ENCODE measurements around the gene ADORA1.

DNA sequence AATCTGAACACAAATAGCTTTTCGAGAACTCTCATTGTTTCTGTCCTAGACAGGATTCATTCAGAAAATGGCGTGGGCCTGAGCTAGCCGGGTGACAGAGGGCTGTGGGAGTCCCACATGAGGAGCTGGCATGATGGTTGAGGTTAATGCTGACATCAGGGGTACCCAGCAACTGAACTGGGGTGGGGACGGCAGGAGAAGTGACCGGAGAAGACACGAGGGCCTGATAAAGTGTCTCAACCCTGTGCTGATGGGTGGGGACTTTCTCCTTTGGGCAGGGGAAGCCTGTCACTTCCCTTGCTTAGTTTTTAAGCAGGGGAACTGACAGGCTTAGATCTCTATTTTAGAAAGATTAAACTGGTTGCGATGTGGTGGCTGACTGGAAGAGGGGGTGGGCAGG is 87.3 kb downstream of the ADORA1 start:
- TF ChIP-seq TEAD4 (IDR thresholded peaks at IDR 0.05) (no peak), RAD21 (IDR thresholded peaks at IDR 0.05; ENCODE audit: low read depth) (no peak), TAF1 (IDR thresholded peaks at IDR 0.05; ENCODE audit: low read depth) (no peak), TCF12 (IDR thresholded peaks at IDR 0.05; ENCODE audit: low read depth) (no peak)
- TF ChIP-seq, protein P1, sequence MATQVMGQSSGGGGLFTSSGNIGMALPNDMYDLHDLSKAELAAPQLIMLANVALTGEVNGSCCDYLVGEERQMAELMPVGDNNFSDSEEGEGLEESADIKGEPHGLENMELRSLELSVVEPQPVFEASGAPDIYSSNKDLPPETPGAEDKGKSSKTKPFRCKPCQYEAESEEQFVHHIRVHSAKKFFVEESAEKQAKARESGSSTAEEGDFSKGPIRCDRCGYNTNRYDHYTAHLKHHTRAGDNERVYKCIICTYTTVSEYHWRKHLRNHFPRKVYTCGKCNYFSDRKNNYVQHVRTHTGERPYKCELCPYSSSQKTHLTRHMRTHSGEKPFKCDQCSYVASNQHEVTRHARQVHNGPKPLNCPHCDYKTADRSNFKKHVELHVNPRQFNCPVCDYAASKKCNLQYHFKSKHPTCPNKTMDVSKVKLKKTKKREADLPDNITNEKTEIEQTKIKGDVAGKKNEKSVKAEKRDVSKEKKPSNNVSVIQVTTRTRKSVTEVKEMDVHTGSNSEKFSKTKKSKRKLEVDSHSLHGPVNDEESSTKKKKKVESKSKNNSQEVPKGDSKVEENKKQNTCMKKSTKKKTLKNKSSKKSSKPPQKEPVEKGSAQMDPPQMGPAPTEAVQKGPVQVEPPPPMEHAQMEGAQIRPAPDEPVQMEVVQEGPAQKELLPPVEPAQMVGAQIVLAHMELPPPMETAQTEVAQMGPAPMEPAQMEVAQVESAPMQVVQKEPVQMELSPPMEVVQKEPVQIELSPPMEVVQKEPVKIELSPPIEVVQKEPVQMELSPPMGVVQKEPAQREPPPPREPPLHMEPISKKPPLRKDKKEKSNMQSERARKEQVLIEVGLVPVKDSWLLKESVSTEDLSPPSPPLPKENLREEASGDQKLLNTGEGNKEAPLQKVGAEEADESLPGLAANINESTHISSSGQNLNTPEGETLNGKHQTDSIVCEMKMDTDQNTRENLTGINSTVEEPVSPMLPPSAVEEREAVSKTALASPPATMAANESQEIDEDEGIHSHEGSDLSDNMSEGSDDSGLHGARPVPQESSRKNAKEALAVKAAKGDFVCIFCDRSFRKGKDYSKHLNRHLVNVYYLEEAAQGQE (IDR thresholded peaks at IDR 0.05; ENCODE audit: low read depth): no peak
- TF ChIP-seq, protein P2, sequence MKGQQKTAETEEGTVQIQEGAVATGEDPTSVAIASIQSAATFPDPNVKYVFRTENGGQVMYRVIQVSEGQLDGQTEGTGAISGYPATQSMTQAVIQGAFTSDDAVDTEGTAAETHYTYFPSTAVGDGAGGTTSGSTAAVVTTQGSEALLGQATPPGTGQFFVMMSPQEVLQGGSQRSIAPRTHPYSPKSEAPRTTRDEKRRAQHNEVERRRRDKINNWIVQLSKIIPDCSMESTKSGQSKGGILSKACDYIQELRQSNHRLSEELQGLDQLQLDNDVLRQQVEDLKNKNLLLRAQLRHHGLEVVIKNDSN (IDR thresholded peaks at IDR 0.05): no peak

Measured in Ishikawa (cell line).